Stimulated activated CD8-positive, alpha-beta memory T cell treated with anti-CD3 and anti-CD28 coated beads, Interleukin-7, amount 100 ng/mL, for 1 hour (primary cell): ENCODE measurements around the gene ADK.

ENCODE experiments used
- DNase-seq, 2 donors: peaks; one replicate each; pipeline ENCODE4 v3.0.0-alpha.2; 2020; ENCODE audit warnings: low read depth in 2 of 2

ADK gene

DNA sequence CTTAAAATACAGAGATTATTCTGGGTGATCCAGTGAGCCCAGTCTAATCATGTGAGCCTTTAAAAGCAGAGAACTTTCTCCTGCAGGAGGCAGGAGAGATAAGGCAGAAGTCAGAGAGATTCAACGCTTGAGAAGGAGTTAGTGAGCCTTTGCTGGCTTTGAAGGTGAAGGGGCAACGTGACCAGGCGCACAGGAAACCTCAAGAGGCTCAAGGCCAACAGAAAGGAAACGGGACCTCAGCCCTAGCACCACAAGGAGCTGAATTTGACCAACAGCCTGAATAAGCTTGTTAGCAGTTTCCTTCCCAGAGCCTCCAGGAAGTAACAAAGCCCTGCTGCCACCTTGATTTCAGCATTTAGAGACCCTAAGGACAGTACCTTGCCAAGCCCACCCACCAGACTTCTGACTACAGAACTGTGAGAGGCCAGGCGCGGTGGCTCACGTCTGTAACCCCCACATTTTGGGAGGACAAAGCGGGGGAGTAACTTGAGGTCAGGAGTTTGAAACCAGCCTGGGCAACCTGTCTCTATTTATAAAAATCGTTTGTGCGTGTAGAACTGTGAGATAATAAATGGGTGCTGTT, 588.1 kb downstream of the ADK start:
- DNase-seq, result no peak

DNA sequence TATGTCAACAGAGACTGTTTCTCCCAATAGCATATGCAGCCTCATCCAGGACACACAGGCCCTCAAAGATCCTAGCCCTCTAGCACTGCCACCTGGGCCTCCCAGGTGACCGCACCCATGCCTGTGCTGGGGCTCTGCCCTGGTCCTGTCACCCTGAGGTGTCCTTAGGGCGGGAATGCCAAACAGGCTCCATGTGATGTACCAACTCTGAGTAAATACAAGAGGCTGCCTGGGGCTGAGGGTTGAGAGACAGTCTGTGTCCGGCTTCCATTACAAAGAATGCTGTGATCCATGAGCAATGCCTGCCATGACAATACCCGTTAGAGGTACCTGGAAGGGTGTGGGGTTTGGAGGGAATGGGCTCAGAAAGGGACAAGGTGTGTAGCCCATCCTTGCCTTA, 592.4 kb downstream of the ADK start:
- no peak for DNase-seq

DNA sequence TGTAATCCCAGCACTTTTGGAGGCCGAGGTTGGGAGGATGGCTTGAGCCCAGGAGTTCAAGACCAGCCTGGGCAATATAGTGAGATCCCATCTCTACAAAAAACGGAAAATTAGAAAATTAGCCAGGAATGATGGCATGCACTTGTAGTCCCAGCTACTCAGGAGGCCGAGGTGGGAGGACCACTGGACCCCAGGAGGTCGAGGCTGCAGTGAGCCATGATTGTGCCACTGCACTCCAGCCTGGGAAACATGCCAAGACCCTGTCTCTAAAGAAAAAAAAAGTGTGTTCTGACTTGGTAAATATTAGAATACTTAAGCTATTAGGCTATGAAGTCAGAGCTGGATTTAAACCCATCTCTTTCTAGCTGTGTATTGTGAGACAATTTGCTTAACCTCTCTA, 594.4 kb downstream of the ADK start:
- DNase-seq, result no peak

- DNase-seq, result no peak
Measured at GRCh38 chr10:74746813-74747212, 595.8 kb downstream of the ADK start.

- DNase-seq, result no peak
Measured at GRCh38 chr10:74748468-74749031, 597.5 kb downstream of the ADK start.

GRCh38 chr10:74750848-74751274, 599.8 kb downstream of the ADK start:
- DNase-seq, result no peak

GRCh38 chr10:74752371-74753040, 601.5 kb downstream of the ADK start:
- no peak for DNase-seq

GRCh38 chr10:74753442-74754211, 602.6 kb downstream of the ADK start:
- DNase-seq, result no peak

GRCh38 chr10:74754381-74754821, 603.4 kb downstream of the ADK start:
- no peak for DNase-seq

GRCh38 chr10:74755273-74755672, 604.3 kb downstream of the ADK start:
- no peak for DNase-seq
